Jurkat, Clone E6-1 (cell line): ENCODE measurements around the gene KREMEN2.

Experiments
- DNase-seq: peaks from one replicate; pipeline ENCODE4 v3.0.0-alpha.2; 2011; ENCODE audit warnings: low read depth, low spot score
- H3K4me3 ChIP-seq: 2 replicates; pipeline ENCODE4 v1.5.1; 2011; ENCODE audit warnings: mild to moderate bottlenecking, low read length, control low read depth, moderate library complexity

KREMEN2 gene

DNA sequence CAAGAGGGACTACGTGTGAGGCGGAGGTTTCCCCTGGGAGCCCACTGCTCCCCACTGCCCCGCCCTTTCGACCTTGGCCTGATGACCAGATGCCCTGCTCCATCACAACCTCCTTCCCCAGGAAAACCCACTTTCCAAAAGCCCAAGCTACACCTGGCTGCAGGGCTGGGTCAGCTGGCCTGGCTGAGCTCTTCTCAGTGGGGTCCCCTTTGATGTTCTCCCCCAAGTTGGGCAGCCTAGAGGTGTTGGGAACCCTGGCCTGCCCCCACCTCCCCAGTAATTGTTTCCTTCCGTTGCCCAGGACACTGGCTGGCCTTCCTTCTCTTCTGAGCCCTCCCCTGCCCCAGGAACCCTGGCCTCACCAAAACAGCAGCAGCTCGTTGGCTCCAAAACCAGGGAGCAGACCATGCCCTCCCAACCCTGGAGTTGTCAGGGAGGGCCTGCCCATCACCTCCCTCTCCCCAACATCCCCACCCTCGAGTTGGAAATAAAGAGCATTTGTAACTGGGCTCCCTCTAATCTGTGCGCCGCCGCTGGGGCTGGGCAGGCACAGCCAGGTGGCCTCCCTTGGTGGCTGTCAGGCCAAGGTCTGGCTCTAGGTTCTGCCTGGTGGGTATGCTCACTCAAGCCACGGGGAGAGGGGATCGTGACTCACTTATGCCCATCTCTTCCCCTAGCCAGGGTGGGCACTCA, 50.1 kb downstream of the KREMEN2 start:
- DNase-seq, result no peak
- H3K4me3 ChIP-seq, result no peak overlapping the region

- DNase-seq, result no peak
Measured at GRCh38 chr16:3014971-3015370, 50.9 kb downstream of the KREMEN2 start.

DNA sequence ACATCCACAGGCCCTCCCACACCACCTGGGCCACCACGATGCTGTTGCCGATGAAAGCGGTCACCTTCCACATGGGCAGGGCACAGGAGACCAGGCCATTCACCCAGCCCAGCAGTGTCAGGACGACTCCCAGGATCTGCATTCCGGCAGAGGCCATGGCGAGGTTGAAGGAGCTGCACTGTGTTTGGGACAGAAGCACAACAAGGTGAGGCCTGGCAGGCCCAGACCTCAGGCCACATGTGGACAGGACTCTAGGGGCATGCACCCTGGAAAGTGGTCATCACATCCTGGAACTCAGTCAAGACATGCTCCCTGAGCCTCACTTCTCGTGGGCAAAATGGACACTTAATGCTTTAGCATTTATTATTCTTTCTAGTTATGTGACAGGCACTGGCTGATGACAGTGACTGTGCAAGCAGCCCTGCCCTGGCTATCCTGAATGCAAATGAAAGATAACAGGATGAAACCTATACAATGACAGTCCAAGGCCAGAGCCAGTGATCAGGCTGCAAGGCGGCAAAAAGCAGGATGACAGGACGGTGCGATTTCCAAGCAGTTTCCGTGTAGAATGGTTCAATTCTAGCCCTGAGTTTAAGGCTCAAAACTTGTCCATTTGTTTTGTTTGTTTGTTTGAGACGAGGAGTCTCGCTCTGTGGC, 51.9 kb downstream of the KREMEN2 start:
- no peak overlapping the region for H3K4me3 ChIP-seq
- no peak for DNase-seq

More at GRCh38 chr16:3014971-3015370, 50.9 kb downstream of the KREMEN2 start:
- H3K4me3 ChIP-seq, result no peak overlapping the region

- DNase-seq, result no peak
- no peak overlapping the region for H3K4me3 ChIP-seq
Measured at GRCh38 chr16:3017344-3017743, 53.3 kb downstream of the KREMEN2 start.
